H1 (cell line): Measurements from ENCODE around the gene SH3RF3. TPM values are rescaled to one million over a fixed set of nuclear protein-coding genes. Genes with fewer than 3 reads are reported as not detected.

Experiments
- CTCF ChIA-PET: fragments of 300-600 bp; sonication (Branson Sonifier 250); formaldehyde crosslinking; loops from one replicate; lab custom pipeline; 2021; ENCODE audit not compliant: partially characterized antibody; lab: Charles Lee
- POLR2A ChIA-PET: fragments of 300-600 bp; sonication (Branson Sonifier 250); formaldehyde crosslinking; loops from one replicate; lab custom pipeline; 2021; ENCODE audit warnings: inconsistent platforms; ENCODE audit not compliant: partially characterized antibody; lab: Charles Lee
- DNase-seq, 2 experiments: peaks; one replicate each; pipeline versions ENCODE4 v3.0.0 to v3.0.0-alpha.2; 2010 to 2022; ENCODE audit warnings: low spot score in 2 of 2, low read depth in 1 of 2, mixed read lengths in 1 of 2
- FAIRE-seq: peaks from 2 replicates; lab custom pipeline; 2011; peaks lifted over from hg19 to GRCh38; lab: Jason Lieb, UNC
- H2AFZ ChIP-seq: 2 replicates; pipeline ENCODE4 v1.8.1; 2012; ENCODE audit warnings: low read length, inconsistent platforms
- H2AK5ac ChIP-seq: 2 replicates; pipeline ENCODE4 v1.6.1; 2013; ENCODE audit warnings: low read depth, low read length
- H2BK120ac ChIP-seq: replicated peaks from 2 replicates; pipeline ENCODE3; 2013; ENCODE audit warnings: low read depth, low read length, inconsistent platforms
- H2BK12ac ChIP-seq: 2 replicates; pipeline ENCODE4 v1.6.1; 2013; ENCODE audit warnings: low read depth, low read length
- H2BK15ac ChIP-seq: 2 replicates; pipeline ENCODE4 v1.6.1; 2013; ENCODE audit warnings: low read length
- H2BK20ac ChIP-seq: 2 replicates; pipeline ENCODE4 v1.6.1; 2013; ENCODE audit warnings: low read length
- H2BK5ac ChIP-seq: 2 replicates; pipeline ENCODE4 v1.6.1; 2013; ENCODE audit warnings: low read depth, low read length
- H3K14ac ChIP-seq: 2 replicates; pipeline ENCODE4 v1.6.1; 2013; ENCODE audit warnings: inconsistent platforms; ENCODE audit not compliant: insufficient read length
- H3K18ac ChIP-seq: 2 replicates; pipeline ENCODE4 v1.6.1; 2013; ENCODE audit warnings: low read length; ENCODE audit errors: extremely low read depth
- H3K23ac ChIP-seq: 2 replicates; pipeline ENCODE4 v1.6.1; 2013; ENCODE audit warnings: inconsistent platforms; ENCODE audit not compliant: insufficient read length
- H3K23me2 ChIP-seq: 2 replicates; pipeline ENCODE4 v1.6.1; 2013; ENCODE audit warnings: low read depth, low read length
- H3K27ac ChIP-seq: 2 replicates; pipeline ENCODE4 v1.6.1; 2011; ENCODE audit warnings: low read depth, low read length, inconsistent platforms
- H3K27me3 ChIP-seq, 4 experiments: replicated peaks in 1 of 4; 1 replicate in 1 of 4; 2 replicates in 3 of 4; pipeline versions ENCODE4 v1.6.1 to v1.8.1; 2011 to 2013; ENCODE audit warnings: low read length in 3 of 4, mild to moderate bottlenecking in 3 of 4, inconsistent platforms in 2 of 4, mixed read lengths in 2 of 4, moderate library complexity in 1 of 4; ENCODE audit not compliant: control insufficient read depth in 3 of 4, insufficient read depth in 3 of 4; ENCODE audit errors: extremely low read depth in 1 of 4
- H3K36me3 ChIP-seq, 4 experiments: 2 replicates each; pipeline versions ENCODE4 v1.6.1 to v1.8.1; 2011 to 2013; ENCODE audit warnings: mild to moderate bottlenecking in 4 of 4, low read length in 3 of 4, moderate library complexity in 2 of 4, control low read depth in 1 of 4, inconsistent platforms in 1 of 4; ENCODE audit not compliant: insufficient read depth in 4 of 4, control insufficient read depth in 2 of 4
- H3K4ac ChIP-seq: replicated peaks from 2 replicates; pipeline ENCODE3; 2013; ENCODE audit warnings: low read length, low read depth, mixed read lengths, inconsistent platforms; ENCODE audit not compliant: insufficient read length
- H3K4me1 ChIP-seq, 4 experiments: replicated peaks in 1 of 4; 1 replicate in 1 of 4; 2 replicates in 3 of 4; pipeline versions ENCODE4 v1.6.1 to v1.8.1; 2011 to 2013; ENCODE audit warnings: low read length in 3 of 4, inconsistent platforms in 2 of 4, mixed read lengths in 1 of 4; ENCODE audit not compliant: insufficient read depth in 4 of 4, control insufficient read depth in 3 of 4
- H3K4me2 ChIP-seq, 2 experiments: 2 replicates each; pipeline versions ENCODE4 v1.6.1 to v1.8.1; 2011 to 2013; ENCODE audit warnings: low read depth in 2 of 2, low read length in 2 of 2, control low read depth in 1 of 2, inconsistent platforms in 1 of 2, mild to moderate bottlenecking in 1 of 2; ENCODE audit not compliant: insufficient read depth in 1 of 2
- H3K4me3 ChIP-seq, 4 experiments: fragments of 200-600, 300-600 bp in 1 of 4; sonication (generic), shearing (Covaris generic), sonication (Bioruptor Twin) in 1 of 4; 2 replicates each; pipeline versions ENCODE4 v1.5.1 to v1.8.1; 2011 to 2016; ENCODE audit warnings: low read length in 4 of 4, low read depth in 3 of 4, control low read depth in 2 of 4, inconsistent platforms in 2 of 4, mild to moderate bottlenecking in 2 of 4, mixed read lengths in 1 of 4, moderate library complexity in 1 of 4; ENCODE audit not compliant: insufficient read depth in 2 of 4; ENCODE audit errors: extremely low read depth in 1 of 4
- H3K56ac ChIP-seq: replicated peaks from 2 replicates; pipeline ENCODE3; 2013; ENCODE audit warnings: low read depth, mild to moderate bottlenecking, mixed read lengths, low read length, inconsistent platforms; ENCODE audit not compliant: insufficient read length
- H3K79me1 ChIP-seq: 2 replicates; pipeline ENCODE4 v1.6.1; 2013; ENCODE audit warnings: low read depth, low read length, control low read depth
- H3K79me2 ChIP-seq, 2 experiments: 2 replicates each; pipeline versions ENCODE4 v1.6.1 to v1.8.1; 2012 to 2013; ENCODE audit warnings: low read length in 2 of 2, mild to moderate bottlenecking in 2 of 2, inconsistent platforms in 1 of 2; ENCODE audit not compliant: insufficient read depth in 2 of 2, control insufficient read depth in 1 of 2
- H3K9ac ChIP-seq, 4 experiments: replicated peaks in 1 of 4; 1 replicate in 1 of 4; 2 replicates in 3 of 4; pipeline versions ENCODE4 v1.6.1 to v1.8.1; 2011 to 2013; ENCODE audit warnings: low read depth in 3 of 4, low read length in 3 of 4, control low read depth in 2 of 4, mild to moderate bottlenecking in 2 of 4, moderate library complexity in 2 of 4, inconsistent platforms in 1 of 4; ENCODE audit errors: extremely low read depth in 1 of 4
- H3K9me3 ChIP-seq, 2 experiments: 2 replicates each; pipeline versions ENCODE4 v1.6.1 to v1.8.1; 2012 to 2013; ENCODE audit warnings: mild to moderate bottlenecking in 2 of 2, moderate library complexity in 2 of 2, control low read depth in 1 of 2, inconsistent platforms in 1 of 2, low read depth in 1 of 2, low read length in 1 of 2, mixed read lengths in 1 of 2; ENCODE audit not compliant: insufficient read depth in 2 of 2
- H4K20me1 ChIP-seq, 2 experiments: replicated peaks in 1 of 2; 2 replicates each; pipeline versions ENCODE3 to v1.8.1; 2011 to 2013; ENCODE audit warnings: inconsistent platforms in 2 of 2, low read length in 2 of 2, mild to moderate bottlenecking in 1 of 2; ENCODE audit not compliant: insufficient read depth in 2 of 2, control insufficient read depth in 1 of 2
- H4K5ac ChIP-seq: 2 replicates; pipeline ENCODE4 v1.6.1; 2013; ENCODE audit warnings: low read length, low read depth, mixed read lengths, inconsistent platforms; ENCODE audit not compliant: insufficient read length
- H4K8ac ChIP-seq: 2 replicates; pipeline ENCODE4 v1.8.0; 2013; ENCODE audit warnings: mild to moderate bottlenecking, moderate library complexity, low read length, inconsistent platforms; ENCODE audit not compliant: insufficient read depth; ENCODE audit errors: extremely low read depth
- H4K91ac ChIP-seq: replicated peaks from 2 replicates; pipeline ENCODE3; 2013; ENCODE audit warnings: low read length, mixed read lengths, inconsistent platforms; ENCODE audit not compliant: insufficient read length
- CTBP2 ChIP-seq: IDR thresholded peaks from 2 replicates; pipeline ENCODE4 v1.7.0; 2011; ENCODE audit warnings: borderline replicate concordance, mild to moderate bottlenecking, moderate library complexity, mixed read lengths, low read length; ENCODE audit not compliant: insufficient read depth, insufficient read length
- GTF2F1 ChIP-seq: IDR thresholded peaks from 2 replicates; pipeline ENCODE4 v1.6.1; 2012; ENCODE audit warnings: low read depth, low read length, improper control_type of control experiment, borderline replicate concordance
- KDM4A ChIP-seq: IDR thresholded peaks from one replicate; pipeline ENCODE4 v1.7.1; 2012; ENCODE audit warnings: low read depth, mild to moderate bottlenecking, moderate library complexity, low read length, inconsistent platforms; ENCODE audit not compliant: severe bottlenecking
- POLR2AphosphoS5 ChIP-seq: IDR thresholded peaks from 2 replicates; pipeline ENCODE4 v1.6.1; 2011; ENCODE audit warnings: low read depth, low read length
- RXRA ChIP-seq: IDR thresholded peaks from 2 replicates; pipeline ENCODE4 v1.6.1; 2011; ENCODE audit warnings: low read depth, mild to moderate bottlenecking, low read length, moderate library complexity; ENCODE audit not compliant: insufficient read depth
- SIN3A ChIP-seq, 2 experiments: IDR thresholded peaks in 1 of 2; conservative IDR thresholded peaks in 1 of 2; 2 replicates each; pipeline ENCODE4 v1.6.1; 2011 to 2012; ENCODE audit warnings: low read length in 2 of 2, improper control_type of control experiment in 1 of 2, low read depth in 1 of 2, mild to moderate bottlenecking in 1 of 2
- SP1 ChIP-seq: IDR thresholded peaks from 2 replicates; pipeline ENCODE4 v1.6.1; 2011; ENCODE audit warnings: low read depth, low read length
- YY1 ChIP-seq: IDR thresholded peaks from 2 replicates; pipeline ENCODE4 v1.6.1; 2011; ENCODE audit warnings: low read depth, mild to moderate bottlenecking, low read length
- WGBS, 2 experiments: shearing (Covaris generic) in 1 of 2; methylation state at CpG; one replicate each; pipeline versions ENCODE4 v1.1.6 to v1.1.7; 2013 to 2015; ENCODE audit warnings: low lambda C conversion rate in 2 of 2, mixed read lengths in 2 of 2, inconsistent platforms in 1 of 2, low coverage in 1 of 2, missing lambda C conversion rate in 1 of 2; ENCODE audit not compliant: insufficient replicate concordance in 2 of 2, insufficient coverage in 1 of 2, insufficient read length in 1 of 2; ENCODE audit errors: extremely low coverage in 1 of 2, missing lambda C conversion rate in 1 of 2; 5-methylcytosine and 5-hydroxymethylcytosine counted together
- polyA plus RNA-seq, 7 experiments: library from polyadenylated mRNA; depleted of rRNA in 3 of 7; stranded (reverse) in 5 of 7; unstranded in 2 of 7; fragments of >200 nt in 5 of 7; fragments of 200-250 nt in 2 of 7; gene quantifications; 1 replicate in 5 of 7; 2 replicates in 1 of 7; 4 replicates in 1 of 7; pipeline versions ENCODE4 v1.2.1 to v1.2.3, GENCODE V29; 2011 to 2013; ENCODE audit warnings: missing spikeins in 2 of 7, mixed read lengths in 2 of 7
- total RNA-seq: library from RNA; stranded (reverse); fragmentation: NEBNext Ultra II Directional; extraction: Animal tissue kit (Norgen Biotek cat#: 25700); gene quantifications from 2 replicates; pipeline ENCODE4 v1.2.1, GENCODE V29; 2021
- TF ChIP-seq, protein P1 (sequence below): IDR thresholded peaks from 2 replicates; pipeline ENCODE4 v1.6.1; 2011; ENCODE audit warnings: low read length, improper control_type of control experiment
- TF ChIP-seq, protein P2 (sequence below): IDR thresholded peaks from 2 replicates; pipeline ENCODE4 v1.6.1; 2012; ENCODE audit warnings: inconsistent platforms

The SH3RF3 gene
- total and polyA plus RNA-seq, 2 of the 8 experiments (the other 6 are each of a cell fraction or from before 2014, with no cell fraction given), result 0.11 to 0.65 TPM

DNA sequence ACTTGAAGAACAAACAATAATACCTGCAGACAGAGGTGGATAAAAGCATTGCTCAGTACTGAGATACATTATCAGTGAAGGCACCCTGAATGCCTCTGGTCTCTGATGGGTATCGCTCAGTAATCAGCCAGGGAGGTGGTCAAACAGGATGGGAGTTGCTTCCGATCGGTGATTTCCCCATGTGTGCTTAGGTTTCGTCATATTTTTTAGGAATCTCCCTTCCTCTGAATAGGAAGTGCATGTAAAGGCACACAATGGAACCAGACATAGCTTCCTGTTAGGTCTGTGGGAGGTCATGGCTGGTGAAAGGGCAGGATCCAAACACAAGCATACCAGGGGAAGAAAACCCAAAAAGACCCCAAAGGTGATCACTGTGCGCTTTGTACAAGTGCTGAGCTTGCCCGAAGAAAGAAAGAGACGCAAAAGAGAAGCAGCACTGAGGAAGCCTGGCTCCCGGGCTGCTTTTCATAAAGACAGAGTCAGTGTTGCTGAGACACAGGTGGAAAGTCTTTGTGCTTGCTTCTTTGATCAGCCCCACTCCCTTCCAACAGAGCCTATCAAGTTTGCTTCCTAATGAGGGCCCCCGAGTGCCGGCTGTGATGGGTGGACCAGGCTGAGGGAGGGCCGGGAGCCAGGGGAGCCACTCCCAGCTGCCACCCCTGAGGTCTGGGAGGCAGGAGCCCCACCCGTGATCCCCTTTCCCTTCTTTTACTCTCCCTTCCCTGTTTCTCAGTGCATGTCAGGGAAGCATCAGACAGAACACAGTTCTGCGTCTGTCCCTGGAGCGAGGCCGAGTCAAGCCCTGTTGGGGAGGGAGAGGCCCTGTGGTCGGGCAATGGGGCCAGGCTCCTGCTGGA lies 138.2 kb downstream of the SH3RF3 start:
- Histone ChIP-seq H3K4me2 (no peak overlapping the region), H2BK12ac (no peak overlapping the region), H3K56ac (no peak overlapping the region), H3K14ac (no peak overlapping the region), H4K5ac (no peak overlapping the region), H4K20me1 (peaks cover 0 to 4% of the 10 kb centered on the region in 2 experiments), H2BK15ac (no peak overlapping the region), H3K9me3 (no peaks in the 10 kb centered on the region), H2AFZ (peak overlapping the region; percentile 49; the same call in 1 of the 2 replicates), H2BK120ac (no peak overlapping the region), H3K4ac (no peak overlapping the region), H3K79me1 (no peaks in the 10 kb centered on the region), H3K9ac (no peak overlapping the region; a peak in 1 of 7 replicates), H3K36me3 (no peaks in the 10 kb centered on the region), H2AK5ac (no peak overlapping the region), H3K23me2 (peaks cover 4% of the 10 kb centered on the region; the same call in 1 of the 2 replicates), H2BK5ac (no peak overlapping the region), H3K18ac (no peak overlapping the region), H3K27me3 (no peaks in the 10 kb centered on the region), H3K23ac (no peak overlapping the region), H3K27ac (no peak overlapping the region), H3K4me3 (no peak overlapping the region), H3K79me2 (peaks cover 0 to 3% of the 10 kb centered on the region in 2 experiments; a peak in 1 of 4 replicates), H4K8ac (no peak overlapping the region; the same call in 1 of the 2 replicates), H4K91ac (no peak overlapping the region), H3K4me1 (peaks cover 0 to 9% (median 3%) of the 10 kb centered on the region in 4 experiments; a peak in 2 of 7 replicates), H2BK20ac (no peak overlapping the region)
- FAIRE-seq (no peak), DNase-seq (no peak)
- ChIA-PET POLR2A (no interaction called here), CTCF (interaction anchor here (0.7 to 1.4 kb wide), 3 partner anchors 12 to 384 kb away, joined by 3 read pairs; no protein-coding TSS in a partner anchor)
- 88% methylated on average over 11 of the region's 16 CpGs; no CpG with 5 or more reads in 1 of the 2 experiments for WGBS, 2 experiments
- TF ChIP-seq KDM4A (no peak), RXRA (no peak), SP1 (no peak), CTBP2 (no peak), POLR2AphosphoS5 (no peak), SIN3A (conservative IDR thresholded peaks at IDR 0.05 in 1 of 2, IDR thresholded peaks at IDR 0.05 in 1 of 2; ENCODE audit: low read depth in 1 of 2, low read length in 2 of 2) (no peak), YY1 (no peak), GTF2F1 (no peak)
- TF ChIP-seq, protein P1, sequence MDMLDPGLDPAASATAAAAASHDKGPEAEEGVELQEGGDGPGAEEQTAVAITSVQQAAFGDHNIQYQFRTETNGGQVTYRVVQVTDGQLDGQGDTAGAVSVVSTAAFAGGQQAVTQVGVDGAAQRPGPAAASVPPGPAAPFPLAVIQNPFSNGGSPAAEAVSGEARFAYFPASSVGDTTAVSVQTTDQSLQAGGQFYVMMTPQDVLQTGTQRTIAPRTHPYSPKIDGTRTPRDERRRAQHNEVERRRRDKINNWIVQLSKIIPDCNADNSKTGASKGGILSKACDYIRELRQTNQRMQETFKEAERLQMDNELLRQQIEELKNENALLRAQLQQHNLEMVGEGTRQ, result no peak
- TF ChIP-seq, protein P2, sequence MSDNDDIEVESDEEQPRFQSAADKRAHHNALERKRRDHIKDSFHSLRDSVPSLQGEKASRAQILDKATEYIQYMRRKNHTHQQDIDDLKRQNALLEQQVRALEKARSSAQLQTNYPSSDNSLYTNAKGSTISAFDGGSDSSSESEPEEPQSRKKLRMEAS, result no peak
